HL-60/S4 (cell line): ENCODE data around the gene USP31.
"Not testable (repeated sequence)": the region's sequence is repeated elsewhere in the genome, so short reads cannot be mapped to it uniquely, and the experiment has no call there.

Experiments
- in situ Hi-C: fragments of 300-500 bp; cut with MboI; formaldehyde crosslinking; loops from 2 replicates; pipeline ENCODE4 v1.14.3; 2022; ENCODE audit warnings: low sequenced_read_pairs

The USP31 gene

GRCh38 chr16:23101012-23101550 lies 48.2 kb downstream of the USP31 start:
- in situ Hi-C loops = no loop called here

GRCh38 chr16:23096450-23096849 lies 52.8 kb downstream of the USP31 start:
- in situ Hi-C loops = not testable (repeated sequence)

- in situ Hi-C loops = not testable (repeated sequence)
These were observed 55.1 kb downstream of the USP31 start for GRCh38 chr16:23094136-23094535.

- in situ Hi-C loops = no loop called here
These were observed 56.5 kb downstream of the USP31 start for GRCh38 chr16:23092801-23093117.

- in situ Hi-C loops = no loop called here
These were observed 57.0 kb downstream of the USP31 start for GRCh38 chr16:23092072-23092800.

GRCh38 chr16:23089111-23089510 lies 60.1 kb downstream of the USP31 start:
- in situ Hi-C loops = no loop called here

GRCh38 chr16:23088018-23088417 lies 61.2 kb downstream of the USP31 start:
- in situ Hi-C loops = no loop called here

GRCh38 chr16:23085949-23086348 lies 63.3 kb downstream of the USP31 start:
- in situ Hi-C loops = no loop called here

- in situ Hi-C loops = no loop called here
These were observed 67.0 kb downstream of the USP31 start for GRCh38 chr16:23082161-23082788.

GRCh38 chr16:23081675-23082119 lies 67.6 kb downstream of the USP31 start:
- in situ Hi-C loops = no loop called here

GRCh38 chr16:23080747-23081146 lies 68.5 kb downstream of the USP31 start:
- in situ Hi-C loops = no loop called here

- in situ Hi-C loops = no loop called here
These were observed 68.9 kb downstream of the USP31 start for GRCh38 chr16:23080329-23080728.

- in situ Hi-C loops = no loop called here
These were observed 69.5 kb downstream of the USP31 start for GRCh38 chr16:23079675-23080301.

GRCh38 chr16:23074423-23074822 lies 74.8 kb downstream of the USP31 start:
- in situ Hi-C loops = no loop called here

- in situ Hi-C loops = no loop called here
These were observed 76.3 kb downstream of the USP31 start for GRCh38 chr16:23072769-23073549.

GRCh38 chr16:23072084-23072599 lies 77.1 kb downstream of the USP31 start:
- in situ Hi-C loops = no loop called here

GRCh38 chr16:23071196-23072083 lies 77.8 kb downstream of the USP31 start:
- in situ Hi-C loops = no loop called here

- in situ Hi-C loops = no loop called here
These were observed 79.4 kb downstream of the USP31 start for GRCh38 chr16:23069844-23070243.

- in situ Hi-C loops = no loop called here
These were observed 81.0 kb downstream of the USP31 start for GRCh38 chr16:23068079-23068736.
